GM12874 (cell line): Measurements from ENCODE around the gene KCNJ5.

Experiments
- TF ChIP-seq, protein P1 (sequence below): IDR thresholded peaks from 2 replicates; pipeline ENCODE4 v1.5.1; 2011; ENCODE audit warnings: low read depth, mild to moderate bottlenecking, control low read depth, low read length, moderate library complexity; ENCODE audit not compliant: insufficient read depth

The KCNJ5 gene

DNA sequence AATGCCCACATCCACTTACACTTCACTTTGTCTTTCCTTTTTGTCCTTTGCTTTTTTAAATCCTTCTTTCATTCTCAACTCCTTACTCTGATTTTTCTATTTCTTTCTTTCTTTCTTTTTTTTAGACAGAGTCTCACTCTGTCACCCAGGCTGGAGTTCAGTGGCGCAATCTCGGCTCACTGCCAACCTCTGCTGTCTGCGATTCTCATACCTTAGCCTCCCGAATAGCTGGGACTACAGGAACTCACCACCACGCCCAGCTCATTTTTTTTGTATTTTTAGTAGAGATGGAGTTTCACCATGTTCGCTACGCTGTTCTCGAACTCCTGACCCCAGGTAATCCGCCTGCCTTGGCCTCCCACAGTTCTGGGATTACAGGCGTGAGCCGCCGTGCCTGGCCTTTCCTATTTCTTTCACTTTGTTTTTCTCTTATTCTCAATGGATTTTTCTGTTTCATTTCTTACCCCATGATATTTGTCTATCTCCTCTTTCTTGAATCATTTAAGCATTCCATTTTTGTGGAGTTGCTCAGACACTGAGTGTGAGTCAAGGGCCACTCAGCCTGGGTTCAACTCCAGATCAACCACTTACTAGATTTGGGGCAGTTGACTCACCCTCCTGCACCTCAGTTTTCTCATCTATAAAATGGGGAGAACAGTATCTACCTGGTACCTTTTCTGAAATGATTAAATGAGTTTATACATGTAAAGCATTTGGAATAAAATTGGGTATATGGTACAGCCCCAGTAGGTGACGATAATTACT lies 7.6 kb downstream of the KCNJ5 start:
- TF ChIP-seq, protein P1, sequence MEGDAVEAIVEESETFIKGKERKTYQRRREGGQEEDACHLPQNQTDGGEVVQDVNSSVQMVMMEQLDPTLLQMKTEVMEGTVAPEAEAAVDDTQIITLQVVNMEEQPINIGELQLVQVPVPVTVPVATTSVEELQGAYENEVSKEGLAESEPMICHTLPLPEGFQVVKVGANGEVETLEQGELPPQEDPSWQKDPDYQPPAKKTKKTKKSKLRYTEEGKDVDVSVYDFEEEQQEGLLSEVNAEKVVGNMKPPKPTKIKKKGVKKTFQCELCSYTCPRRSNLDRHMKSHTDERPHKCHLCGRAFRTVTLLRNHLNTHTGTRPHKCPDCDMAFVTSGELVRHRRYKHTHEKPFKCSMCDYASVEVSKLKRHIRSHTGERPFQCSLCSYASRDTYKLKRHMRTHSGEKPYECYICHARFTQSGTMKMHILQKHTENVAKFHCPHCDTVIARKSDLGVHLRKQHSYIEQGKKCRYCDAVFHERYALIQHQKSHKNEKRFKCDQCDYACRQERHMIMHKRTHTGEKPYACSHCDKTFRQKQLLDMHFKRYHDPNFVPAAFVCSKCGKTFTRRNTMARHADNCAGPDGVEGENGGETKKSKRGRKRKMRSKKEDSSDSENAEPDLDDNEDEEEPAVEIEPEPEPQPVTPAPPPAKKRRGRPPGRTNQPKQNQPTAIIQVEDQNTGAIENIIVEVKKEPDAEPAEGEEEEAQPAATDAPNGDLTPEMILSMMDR = no peak

DNA sequence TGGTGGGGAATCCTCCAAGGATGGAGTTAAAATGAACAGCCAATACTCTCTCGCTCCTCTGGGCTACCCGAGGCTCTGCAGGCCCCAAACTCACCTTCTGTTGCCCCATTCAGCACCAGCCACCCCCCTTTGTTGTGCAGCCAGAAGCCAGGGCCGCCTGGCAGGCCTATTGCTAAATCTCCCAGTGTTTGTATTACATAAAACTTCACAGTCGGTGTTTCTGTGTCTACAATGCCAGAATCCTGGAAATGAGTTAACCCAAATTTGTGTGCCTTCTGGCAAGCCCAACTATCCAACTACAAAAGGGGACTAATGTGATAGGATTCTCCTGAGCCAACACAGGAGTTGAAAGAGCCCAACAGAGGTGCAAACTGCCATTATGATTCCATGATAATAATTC lies 9.3 kb downstream of the KCNJ5 start:
- TF ChIP-seq, protein P1 = no peak

DNA sequence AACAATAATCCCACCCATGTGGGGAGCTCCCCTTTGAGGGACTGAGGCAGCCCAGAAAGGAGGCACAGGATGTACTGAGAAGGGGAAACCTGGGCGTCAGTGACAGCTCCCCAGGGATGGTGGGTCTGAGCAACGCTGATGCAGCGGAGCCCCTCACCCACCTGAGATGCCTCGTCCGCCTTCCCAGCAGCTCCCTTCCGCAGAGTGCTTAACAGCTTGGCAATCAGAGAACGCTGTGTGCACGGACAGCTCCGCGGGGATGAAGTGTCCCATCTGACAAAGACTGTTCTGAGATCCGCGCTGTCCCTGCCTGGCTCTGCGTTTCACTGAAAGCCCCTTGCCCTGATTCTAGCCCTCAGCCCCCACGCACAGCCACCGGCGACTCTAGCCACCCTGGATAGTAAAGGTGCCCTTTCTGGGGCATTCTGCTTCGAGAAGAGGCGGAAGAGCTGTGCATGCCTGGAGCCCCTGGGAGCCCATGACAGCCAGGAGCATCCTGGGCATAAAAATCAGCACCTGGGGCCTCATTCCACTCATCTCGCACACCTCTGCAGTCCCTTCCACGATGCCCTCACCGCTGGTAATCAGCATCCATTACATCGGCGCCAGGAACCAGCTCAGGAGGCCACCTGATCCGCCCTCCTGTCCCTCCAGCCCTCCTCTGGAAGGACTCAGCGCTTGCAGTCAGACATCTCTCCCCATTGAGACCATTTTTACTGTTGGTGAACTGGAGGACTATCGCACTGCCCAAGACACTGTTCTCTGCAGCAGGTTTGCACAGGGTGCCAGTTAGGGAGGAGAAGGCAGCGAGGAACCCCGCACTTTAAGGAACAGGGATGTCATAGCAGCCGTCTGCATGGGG lies 10.7 kb downstream of the KCNJ5 start:
- TF ChIP-seq, protein P1 = no peak

DNA sequence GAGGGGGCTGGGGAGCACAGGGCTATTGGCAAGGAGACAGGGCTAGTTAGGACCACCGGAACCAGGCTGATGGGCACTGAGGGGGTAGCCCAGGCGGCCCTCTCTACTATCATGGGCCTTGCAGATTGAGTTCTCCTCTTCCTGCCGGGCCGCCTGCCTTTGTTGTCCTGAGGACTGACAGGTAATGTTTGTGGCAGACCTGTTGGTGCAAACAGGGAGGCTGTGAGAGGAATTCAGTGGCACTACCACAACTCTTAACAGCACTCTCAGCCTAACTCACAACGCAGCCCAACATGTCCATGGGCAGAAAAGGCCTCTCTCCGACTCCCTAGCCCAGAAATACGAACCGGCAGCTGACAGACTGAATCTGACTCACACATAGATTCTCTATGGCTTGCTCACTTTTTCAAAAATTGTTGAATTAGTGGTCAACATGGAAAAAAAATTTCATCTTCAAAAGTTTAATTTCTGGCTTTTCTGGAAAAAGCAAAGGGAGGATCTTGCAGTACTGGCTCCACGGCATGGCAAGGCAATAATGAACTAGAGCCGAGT lies 11.4 kb downstream of the KCNJ5 start:
- TF ChIP-seq, protein P1 = no peak

DNA sequence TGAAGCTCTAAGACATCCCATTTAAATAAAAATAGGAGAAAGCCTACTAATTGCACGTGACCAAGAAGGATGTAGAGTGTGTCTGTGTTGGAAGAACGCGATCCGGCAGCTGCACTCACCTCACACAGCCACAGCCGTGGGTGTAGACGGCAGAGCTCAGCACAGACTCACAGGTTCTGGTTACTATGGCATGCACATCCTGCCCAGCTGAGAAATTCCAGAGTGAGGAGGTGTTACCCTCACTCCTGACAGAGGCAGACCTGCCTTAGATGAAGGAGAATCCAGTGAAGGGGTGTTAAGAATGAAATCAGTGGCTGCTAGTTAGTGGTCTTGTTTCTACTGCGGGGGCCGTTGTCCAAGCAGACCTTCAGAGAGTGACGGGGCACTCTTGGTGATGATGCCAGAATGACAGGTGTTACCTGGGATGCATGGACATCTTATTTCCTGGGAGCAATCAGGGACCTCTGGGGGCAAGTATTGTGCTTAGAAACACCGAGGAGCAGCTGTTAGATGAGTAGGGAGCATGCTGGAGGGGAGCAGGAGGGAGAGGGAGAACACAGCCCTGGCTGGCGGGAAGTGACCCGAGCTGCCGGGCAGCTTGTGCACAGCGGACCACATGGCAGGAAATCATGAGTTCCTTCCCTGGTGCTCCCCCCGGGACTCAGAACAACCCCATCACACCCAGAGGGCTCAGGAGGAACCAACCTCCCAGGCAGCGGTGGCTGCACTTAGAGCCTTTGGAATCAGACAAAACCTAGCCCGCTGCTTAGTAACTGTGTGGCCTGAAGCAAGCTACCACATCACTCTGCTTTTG lies 12.3 kb downstream of the KCNJ5 start:
- TF ChIP-seq, protein P1 = no peak

DNA sequence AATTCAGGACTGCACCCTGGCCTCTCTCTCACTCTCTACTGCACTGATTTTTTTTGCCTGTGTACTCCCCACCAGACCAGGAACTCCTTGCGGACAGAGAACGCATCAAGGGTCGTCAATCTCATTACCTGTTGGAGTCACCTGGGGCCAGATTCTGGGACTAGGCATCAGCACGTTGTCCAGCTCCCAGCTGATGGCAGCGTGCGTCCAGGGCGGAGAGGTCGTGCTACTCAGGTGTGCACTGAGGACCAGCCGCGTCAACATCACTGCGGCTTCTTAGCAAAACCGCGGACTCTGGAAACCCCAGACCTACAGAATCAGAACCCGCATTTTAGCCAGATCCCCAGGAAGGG lies 13.1 kb downstream of the KCNJ5 start:
- TF ChIP-seq, protein P1 = no peak
